D341Med (cell line): ENCODE measurements around the gene PNPLA1.

Source experiments
- DNase-seq: peaks from one replicate; pipeline ENCODE4 v3.0.0; 2012; ENCODE audit warnings: low spot score

The PNPLA1 gene

DNA sequence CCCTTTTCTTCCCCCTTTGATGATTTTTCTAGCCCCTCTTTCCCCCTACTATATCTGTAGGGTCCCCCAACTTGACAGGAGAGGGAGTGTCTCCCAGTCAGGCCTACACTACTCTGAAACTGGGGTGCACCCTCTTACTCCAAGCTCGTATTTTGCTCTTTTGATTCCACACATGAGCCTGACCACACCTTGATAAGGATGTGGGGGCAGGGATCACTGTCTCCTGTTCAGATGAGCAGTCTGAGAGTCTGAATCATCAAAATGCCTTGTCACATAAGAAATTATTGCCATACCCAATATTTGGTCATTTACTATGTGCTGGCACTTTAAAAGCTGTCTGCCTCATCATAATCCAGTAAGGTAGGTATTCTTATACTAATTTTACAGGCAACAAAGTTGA, 15.9 kb downstream of the PNPLA1 start:
- no peak for DNase-seq

- DNase-seq: no peak
Measured at GRCh38 chr6:36286858-36287257, 17.0 kb downstream of the PNPLA1 start.

DNA sequence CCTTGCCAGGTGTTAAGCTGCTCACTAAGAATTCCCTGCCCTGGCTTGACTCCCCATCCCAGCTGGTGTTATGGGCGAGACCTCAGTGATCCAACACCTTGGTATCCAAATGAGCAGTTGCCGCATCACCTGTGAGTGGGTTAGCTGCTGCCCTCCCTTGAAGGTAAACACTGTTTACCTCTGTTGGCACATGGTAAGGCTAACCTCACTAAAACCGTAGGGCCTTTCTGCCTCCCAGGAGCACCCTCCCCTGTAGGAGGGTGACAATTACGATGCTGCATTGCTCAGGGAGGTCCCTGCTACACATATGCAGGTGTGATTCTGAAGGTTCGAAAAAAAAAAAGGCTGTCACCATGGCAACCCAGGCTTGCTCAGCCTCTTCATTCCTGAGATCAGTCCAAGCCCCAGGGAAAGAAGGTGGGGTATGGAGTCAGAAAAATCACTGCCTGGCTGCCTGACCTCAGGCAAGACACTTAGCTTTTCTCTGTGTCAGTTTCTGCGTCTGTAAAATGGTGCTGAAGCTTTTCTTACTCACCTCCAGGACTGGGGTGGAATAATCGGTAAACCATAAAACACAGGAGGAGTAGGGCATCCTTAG, 19.5 kb downstream of the PNPLA1 start:
- no peak for DNase-seq

- no peak for DNase-seq
Measured at GRCh38 chr6:36290668-36291620, 21.1 kb downstream of the PNPLA1 start.

- DNase-seq: no peak
Measured at GRCh38 chr6:36292170-36292569, 22.3 kb downstream of the PNPLA1 start.

DNA sequence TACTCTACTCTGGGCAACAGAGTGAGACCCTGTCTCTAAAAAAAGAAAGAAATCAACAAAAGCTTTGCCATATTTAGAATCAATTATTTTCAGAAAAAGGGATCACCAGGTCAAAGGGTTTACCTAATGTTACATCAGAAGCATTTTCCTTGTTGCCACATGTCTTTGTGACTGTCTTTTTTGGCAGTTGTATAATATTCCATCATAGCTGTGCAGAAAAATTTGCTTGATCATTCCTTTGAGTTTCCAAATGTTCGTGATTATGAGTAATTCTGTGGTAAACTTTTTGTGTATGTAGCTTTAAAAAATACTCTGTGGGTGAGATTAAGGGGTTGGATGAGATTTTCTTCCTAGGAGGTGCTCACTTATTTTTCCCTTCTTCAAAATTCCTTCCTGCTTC, 26.4 kb downstream of the PNPLA1 start:
- DNase-seq: no peak

GRCh38 chr6:36297051-36297450, 27.2 kb downstream of the PNPLA1 start:
- DNase-seq: no peak

DNA sequence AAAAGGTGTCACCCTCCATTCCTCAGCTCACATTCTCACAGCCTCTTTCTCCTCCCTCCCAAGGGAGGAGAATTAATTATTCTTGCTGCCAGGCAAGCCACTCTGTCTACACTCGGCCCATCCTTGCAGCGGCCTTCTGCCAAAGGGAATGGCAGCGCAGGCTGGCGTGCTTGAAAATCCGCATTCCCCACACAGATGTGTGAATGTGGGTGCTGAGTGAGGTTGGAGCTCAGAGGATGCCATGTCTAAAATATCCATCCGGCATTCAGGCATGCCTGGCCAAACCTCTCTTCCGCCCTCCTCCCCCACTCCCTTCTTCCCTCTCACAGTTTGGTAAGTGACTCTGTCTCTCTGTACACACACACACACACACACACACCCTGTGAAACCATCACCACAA, 27.7 kb downstream of the PNPLA1 start:
- DNase-seq: no peak

DNA sequence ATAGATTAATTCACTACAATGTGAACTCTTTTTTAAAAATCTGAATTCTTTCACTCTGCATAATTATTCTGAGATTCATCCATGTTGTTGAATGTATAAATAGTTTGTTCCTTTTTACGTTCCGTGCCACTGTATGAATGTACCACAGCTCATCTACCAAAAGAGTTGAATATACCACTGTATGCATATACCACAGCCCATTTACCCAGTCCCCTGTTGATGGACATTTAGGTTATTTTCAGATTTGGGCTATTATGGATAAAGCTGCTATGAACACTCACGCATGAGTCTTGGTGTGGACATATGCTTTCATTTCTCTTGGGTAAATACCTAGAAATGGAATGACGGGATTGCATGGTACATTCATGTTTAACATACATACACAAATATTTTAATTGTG, 28.2 kb downstream of the PNPLA1 start:
- no peak for DNase-seq

GRCh38 chr6:36301085-36301658, 31.3 kb downstream of the PNPLA1 start:
- DNase-seq: no peak

DNA sequence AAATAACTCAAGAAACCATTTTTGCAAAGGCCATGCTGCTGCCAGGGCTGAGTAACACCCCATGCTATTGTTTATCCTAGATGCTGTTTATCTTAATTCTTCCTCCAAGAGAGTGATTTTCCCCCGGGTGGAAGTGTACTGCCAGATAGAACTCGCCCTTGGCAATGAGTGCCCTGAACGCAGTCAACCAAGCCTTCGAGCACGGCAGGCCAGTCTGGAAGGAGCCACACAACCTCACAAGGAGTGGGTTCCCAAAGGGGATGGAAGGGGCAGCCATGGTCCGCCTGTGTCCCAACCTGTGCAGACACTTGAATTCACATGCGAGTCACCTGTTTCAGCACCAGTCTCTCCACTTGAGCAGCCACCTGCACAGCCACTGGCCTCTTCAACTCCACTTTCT, 31.9 kb downstream of the PNPLA1 start:
- no peak for DNase-seq

DNA sequence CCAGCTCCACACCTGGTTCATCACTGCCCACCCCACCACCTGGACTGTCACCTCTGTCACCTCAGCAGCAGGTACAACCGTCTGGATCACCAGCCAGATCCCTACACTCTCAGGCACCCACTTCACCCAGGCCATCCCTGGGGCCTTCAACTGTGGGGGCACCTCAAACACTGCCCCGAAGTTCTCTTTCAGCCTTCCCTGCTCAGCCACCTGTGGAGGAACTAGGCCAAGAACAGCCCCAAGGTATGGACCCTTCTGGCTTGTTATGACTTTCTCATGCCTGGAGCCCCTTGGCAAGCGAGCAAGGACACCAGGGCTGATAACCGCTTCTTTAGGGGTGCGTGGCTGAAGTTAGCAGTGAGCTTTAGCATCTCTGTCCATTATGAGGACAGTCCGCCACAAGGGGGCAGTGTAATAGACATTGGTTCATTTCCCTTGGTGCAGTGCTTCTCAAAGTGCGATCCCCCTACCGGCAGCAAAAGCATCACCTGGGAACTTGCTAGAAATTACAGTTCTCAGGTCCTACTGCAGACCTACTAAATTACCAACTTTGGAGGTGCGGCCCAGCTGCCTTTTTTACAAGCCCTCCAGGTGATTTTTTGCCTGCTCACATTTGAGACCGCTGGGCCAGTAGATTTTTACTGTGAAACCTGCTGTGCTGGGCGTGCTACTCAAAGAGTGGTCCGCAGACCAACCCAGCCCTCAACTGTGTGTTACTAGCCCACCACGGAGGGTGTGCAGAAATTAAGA, 32.5 kb downstream of the PNPLA1 start:
- DNase-seq: peak; percentile 82

GRCh38 chr6:36305885-36306284, 36.0 kb downstream of the PNPLA1 start:
- no peak for DNase-seq

- DNase-seq: no peak
Measured at GRCh38 chr6:36306375-36306774, 36.5 kb downstream of the PNPLA1 start.

DNA sequence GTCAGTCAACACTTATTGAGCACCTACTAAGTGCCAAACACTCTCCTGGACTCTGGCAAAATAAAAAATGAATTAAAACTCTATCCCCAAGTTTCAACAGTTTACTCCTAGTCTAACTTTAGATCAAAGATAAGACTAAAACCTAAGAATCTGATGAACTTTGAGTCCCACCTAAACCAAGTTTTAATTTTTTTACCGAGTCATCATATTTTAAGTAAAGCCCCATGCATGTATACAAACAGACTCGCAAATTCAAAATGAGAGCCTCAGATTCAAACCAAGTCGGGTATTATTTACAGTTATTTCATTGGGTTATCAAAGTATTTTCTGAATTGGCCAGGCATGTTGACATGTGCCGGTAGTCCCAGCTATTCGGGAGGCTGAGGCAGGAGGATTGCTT, 38.7 kb downstream of the PNPLA1 start:
- DNase-seq: no peak

DNA sequence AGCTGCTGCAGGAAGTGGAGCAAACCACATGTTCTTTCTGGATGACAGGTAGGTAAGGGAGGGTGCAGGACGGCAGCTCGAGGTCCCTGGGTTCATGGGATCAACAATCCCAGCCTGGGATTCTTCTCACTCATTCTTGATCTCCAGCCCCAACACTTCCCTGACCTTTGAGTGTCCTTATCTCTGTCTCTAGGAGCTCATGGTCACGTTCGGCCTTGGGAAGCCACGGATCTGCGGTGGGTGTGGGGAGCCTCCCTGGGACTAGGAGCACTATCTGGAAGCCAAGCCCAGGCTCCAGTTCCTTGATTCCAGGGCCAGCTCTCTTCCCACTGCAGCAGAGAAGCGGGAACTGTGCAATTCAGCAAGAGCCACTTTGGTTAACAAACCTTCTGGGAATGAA, 39.3 kb downstream of the PNPLA1 start:
- DNase-seq: no peak

DNA sequence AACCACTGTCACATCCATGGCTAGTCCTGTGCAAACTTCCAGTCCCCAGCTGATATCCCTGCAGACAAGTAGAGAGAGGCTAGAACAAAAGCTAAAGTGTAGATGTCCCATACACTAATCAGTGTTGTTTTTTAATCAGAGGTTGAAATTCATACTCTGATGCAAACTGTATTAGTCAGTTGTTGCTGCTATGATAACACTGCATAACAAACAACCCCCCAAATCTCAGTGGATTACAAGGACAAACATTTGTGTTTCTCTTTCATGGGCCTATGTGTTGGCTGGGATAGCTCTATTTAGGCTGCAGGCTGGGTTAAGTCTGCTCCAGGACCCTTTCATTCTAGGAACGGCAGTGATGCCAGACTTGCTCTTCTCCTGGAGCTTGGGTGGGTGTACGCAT, 40.0 kb downstream of the PNPLA1 start:
- DNase-seq: no peak

DNA sequence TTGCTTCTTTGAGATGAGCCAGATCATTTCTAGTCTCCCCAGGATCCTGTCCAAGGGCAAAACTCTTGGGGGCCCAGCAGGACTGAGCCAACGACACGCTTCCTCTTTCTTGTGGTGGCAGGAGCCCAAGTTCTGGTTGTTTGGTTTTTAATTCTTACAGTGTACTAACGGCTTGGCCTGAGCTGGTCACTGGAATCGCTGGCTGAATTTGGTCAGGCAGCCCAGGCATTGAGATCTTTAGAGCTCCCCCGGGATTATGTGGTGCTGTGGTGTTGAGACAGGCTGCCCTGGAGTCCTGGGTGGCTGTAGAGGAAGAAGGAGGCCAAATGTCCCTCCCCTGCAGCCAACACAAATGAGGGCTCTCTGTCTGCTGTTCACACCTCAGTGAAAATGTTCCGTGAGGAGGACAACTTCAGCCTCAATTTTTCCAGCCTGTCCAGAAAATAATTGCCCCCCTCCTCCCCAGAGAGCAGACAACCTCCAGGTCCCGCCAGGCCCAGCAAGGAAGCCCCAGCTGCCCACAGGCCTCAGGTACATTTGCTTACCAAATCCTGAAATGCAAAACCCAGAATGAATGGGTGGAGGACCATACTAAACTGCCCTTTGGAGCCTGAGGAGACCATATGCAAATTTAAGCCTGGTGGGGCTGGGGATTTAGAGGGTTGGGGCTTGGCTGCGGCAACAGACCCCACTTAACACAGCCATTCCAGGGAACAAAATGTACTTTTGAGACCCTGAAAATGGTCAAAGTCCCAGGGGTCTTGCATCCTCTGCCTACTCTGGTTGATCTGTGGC, 43.2 kb downstream of the PNPLA1 start:
- DNase-seq: no peak

DNA sequence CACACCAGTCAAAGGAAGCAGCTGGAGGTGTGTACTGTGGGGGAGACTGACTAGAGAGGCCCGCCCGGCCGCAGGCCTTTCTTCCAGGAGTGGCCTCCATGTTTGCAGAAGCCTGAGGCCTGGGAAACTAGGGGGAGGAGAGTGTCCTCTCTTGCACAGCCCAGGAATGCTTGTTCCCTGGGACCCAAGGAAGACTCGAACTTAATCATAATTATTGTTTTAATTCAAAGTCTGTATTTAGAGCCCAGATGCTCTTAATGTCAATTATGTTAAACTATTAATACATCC, 43.7 kb downstream of the PNPLA1 start:
- DNase-seq: no peak

GRCh38 chr6:36314221-36315014, 44.6 kb downstream of the PNPLA1 start:
- DNase-seq: no peak

DNA sequence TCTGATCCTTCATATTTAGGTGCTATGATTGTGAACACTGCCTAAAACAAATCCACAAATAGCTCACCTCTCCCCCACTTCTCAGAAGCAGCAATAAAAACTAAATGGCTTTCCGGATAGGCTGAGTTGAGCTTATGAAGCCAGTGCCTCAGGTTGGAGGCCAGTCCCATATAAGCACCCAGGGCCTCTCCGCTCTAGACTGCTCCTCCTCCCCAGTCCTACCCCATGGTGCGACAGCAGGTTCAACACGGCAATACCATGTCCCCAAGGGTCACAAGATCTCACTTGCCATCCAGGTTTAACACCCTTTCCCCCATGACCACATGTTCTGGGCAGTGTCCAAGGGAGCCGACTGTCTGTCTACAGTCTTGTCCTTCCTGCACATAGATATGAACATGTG, 46.1 kb downstream of the PNPLA1 start:
- DNase-seq: no peak
